HG03097 (cell line): ENCODE data around the gene PIF1.
A peak's percentile ranks its signal among the peaks of the same experiment; 100 is the strongest.

Experiments used
- ATAC-seq: cut with Tn5 transposase; IDR thresholded peaks from one replicate; pipeline ENCODE4 v1.9.1; 2021; ENCODE audit not compliant: unreplicated experiment, low FRiP score

Gene PIF1, protein sequence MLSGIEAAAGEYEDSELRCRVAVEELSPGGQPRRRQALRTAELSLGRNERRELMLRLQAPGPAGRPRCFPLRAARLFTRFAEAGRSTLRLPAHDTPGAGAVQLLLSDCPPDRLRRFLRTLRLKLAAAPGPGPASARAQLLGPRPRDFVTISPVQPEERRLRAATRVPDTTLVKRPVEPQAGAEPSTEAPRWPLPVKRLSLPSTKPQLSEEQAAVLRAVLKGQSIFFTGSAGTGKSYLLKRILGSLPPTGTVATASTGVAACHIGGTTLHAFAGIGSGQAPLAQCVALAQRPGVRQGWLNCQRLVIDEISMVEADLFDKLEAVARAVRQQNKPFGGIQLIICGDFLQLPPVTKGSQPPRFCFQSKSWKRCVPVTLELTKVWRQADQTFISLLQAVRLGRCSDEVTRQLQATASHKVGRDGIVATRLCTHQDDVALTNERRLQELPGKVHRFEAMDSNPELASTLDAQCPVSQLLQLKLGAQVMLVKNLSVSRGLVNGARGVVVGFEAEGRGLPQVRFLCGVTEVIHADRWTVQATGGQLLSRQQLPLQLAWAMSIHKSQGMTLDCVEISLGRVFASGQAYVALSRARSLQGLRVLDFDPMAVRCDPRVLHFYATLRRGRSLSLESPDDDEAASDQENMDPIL

DNA sequence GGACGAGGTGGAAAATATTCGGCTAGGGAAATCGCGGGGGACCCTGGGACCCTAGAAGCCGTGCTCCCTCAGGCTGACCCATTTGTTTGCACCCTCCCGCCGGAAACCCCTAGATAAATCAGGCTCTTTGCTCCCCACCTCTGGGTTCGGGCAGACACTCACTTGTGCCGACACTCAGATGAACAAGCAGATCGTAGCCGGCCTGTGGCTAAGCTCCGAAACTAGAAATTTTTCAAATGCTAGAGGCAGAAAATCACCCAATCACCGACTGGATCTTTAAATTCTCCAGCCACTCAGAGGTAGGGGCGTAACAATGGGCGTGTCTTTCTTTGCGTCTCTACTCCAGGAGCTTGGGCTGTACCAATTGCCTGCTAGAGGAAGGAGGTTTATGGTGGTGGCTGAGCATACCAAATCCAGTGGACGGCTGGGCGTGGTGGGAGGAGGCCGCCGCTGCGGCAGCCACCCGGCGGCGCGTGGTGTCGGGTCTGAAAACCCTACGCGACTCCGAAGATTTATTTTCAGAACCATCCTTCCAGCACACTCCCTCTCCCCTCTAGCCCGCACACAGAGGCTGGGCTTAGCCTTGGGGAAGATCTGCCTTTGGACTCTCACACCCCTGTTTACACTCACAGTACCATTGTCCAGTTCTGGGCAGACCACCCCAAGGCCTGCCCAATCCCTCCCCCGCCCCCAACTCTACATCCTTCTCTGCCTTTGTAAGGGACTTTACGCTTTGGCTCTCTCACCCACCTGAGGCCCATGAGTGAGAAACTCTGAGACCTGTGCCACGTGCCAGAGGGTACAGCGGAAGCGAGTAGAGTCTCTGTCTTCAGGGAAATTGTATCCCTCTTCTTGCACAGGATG is at the start of gene PIF1:
PIF1 (minus strand) TSS at position 217 of the 864 bp plus-strand sequence. CDS start 1,312 bp downstream, outside the sequence.
- ATAC-seq, result peak; percentile 90

DNA sequence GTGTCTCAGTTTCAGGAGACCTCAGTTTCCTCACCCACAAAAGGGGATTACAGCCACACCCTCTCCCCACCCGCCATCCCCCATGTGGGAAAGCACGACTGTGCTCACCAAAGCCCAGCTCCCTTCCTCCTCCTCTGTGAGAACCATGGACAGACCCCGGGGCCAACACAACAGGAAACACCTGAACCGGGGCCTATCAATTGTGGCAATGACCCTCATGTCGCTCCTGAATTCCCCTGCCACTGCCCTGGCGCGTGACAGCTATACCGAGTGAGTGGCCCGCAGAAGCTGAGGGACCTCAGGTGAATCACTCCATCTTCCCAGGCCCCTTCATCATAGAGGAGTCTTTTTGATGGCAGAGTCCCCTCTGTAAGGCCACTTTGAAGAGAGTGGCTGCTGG is 44.9 kb upstream of the PIF1 start:
- ATAC-seq, result no peak

DNA sequence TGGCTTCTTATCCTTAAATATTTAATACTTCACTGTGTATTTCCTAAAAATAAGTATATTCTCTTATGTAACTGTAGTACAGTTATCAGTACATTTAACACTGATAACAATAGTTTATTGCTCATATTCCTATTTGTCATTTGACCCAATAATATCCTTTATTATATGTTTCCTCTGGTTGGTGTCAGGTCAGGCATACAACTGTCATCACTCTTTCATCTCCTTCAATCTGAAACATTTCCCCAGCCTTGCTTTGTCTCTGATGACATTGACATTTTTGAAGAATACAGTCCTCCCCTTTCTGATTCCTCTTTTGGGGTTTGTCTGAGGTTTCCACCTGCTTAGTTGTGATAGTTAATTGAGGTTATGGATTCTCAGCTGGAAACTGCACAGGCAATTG is 44.1 kb upstream of the PIF1 start:
- no peak for ATAC-seq

DNA sequence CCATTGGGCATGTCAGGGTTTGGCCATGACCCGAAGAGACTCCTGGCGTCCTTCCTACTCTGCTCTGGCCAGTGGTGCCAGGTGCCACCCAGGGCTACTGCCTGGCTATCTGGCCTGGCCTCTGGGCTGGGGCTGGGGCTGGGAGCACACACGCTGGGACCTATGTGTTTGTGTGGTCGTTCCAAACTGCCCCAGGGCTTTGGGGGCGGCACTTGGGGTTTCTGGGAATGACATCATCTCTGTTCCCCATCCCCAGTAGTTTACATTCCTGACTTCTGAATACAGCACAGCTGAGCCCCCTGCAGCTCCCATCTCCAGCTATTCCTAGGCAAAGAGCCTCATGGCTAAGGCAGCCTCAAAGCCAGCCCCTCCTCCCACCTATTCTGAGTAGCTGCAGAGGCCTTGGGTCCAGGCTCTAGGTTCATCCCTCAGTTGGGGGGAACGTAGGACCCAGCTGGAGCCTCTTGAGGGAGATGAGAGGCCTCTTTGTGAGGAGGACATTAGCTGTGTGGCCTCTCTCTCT is 40.6 kb upstream of the PIF1 start:
- no peak for ATAC-seq

DNA sequence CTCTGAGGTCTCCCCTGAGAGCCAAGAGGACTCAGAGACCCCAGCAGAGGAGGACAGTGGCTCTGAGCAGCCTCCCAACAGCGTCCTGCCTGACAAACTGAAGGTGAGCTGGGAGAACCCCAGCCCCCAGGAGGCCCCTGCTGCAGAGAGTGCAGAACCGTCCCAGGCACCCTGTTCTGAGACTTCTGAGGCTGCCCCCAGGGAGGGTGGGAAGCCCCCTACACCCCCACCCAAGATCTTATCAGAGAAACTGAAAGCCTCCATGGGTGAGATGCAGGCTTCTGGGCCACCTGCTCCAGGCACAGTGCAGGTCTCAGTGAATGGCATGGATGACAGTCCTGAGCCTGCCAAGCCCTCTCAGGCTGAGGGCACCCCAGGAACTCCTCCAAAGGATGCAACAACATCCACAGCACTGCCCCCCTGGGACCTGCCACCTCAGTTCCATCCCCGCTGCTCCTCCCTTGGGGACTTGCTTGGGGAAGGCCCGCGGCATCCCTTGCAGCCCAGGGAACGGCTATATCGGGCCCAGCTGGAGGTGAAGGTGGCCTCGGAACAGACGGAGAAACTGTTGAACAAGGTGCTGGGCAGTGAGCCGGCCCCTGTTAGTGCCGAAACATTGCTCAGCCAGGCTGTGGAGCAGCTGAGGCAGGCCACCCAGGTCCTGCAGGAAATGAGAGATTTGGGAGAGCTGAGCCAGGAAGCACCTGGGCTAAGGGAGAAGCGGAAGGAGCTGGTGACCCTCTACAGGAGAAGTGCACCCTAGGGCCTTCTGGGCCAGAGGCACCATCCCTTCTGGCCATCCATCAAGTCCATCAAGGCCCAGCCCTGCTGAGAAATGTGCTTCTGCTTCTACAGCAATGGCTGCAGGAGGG is 39.9 kb upstream of the PIF1 start:
- no peak for ATAC-seq

DNA sequence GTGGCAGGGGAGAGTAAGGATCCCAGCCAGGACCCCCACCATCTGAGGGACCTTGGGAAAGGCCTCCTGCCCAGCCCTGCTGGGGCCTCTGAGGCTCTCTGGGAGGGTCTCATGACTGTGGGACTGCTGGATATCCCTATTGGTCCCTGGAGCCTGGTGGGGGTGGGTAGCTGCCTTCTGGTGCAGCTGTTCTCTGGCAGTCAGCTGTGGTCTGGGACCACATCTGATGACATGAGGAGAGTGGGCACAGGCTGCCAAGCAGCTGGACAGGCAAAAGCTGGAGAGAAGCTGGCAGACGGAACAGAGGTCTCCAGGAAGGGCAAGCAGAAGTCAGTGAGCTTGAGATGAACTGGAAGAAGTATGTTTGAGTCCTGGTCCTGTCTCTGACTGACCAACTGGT is 38.6 kb upstream of the PIF1 start:
- no peak for ATAC-seq

DNA sequence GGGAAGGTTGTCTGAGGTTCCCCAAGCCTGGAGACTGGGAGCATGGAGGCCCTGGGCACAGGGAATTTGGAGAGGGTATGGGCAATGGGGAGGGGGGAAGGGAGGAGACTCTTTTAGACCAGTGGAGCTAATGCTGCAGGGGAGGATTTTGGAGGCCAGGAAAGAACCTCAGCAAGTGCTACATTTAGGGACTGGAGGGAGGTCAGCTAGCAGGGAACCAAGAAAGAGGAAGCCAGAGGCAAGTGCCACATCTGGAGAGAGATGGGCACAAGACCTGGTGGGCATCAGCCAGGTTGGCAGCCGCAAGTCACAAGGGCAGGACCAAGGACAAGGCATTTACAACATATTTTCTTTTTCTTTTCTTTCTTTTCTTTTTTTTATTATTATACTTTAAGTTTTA is 37.0 kb upstream of the PIF1 start:
- no peak for ATAC-seq

DNA sequence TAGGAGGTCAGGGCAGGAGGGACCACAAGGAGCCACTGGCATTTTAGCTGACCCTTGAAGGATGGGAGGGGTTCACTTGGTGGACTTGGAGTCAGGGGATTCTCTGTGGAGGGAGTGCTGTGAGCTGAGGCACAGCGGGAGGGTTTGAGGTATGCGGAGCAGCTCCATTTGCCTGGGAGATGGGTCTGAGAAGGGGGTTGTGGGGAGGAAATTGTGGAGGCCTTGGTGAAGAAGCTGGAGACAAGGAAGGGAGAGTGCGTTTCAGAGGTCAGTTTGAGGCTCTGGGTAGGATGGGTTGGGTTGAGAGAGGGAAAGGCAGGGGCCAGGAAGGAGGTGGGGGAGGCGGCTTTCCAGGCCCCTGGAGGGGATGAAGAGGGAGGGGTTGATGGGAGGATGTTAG is 36.5 kb upstream of the PIF1 start:
- no peak for ATAC-seq

DNA sequence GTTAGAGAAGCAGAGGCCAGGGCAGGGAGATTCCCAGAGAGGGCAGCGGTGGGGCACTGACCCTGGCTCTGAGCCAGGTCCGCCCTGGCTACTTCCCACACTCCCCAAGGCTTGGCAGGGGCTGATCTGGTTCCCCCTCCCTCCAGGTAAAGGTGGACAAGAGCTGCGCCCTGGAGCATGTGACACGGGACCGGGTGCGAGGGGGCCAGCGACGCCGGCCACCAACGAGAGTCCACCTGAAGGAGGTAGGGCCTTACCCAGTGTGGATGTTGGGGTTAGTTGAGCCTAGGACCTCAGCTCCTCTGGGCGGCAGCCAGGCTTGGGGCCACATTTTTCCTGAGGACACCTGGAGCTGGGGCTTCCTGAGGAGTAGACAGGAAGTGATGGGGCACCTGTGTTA is 35.9 kb upstream of the PIF1 start:
- no peak for ATAC-seq

DNA sequence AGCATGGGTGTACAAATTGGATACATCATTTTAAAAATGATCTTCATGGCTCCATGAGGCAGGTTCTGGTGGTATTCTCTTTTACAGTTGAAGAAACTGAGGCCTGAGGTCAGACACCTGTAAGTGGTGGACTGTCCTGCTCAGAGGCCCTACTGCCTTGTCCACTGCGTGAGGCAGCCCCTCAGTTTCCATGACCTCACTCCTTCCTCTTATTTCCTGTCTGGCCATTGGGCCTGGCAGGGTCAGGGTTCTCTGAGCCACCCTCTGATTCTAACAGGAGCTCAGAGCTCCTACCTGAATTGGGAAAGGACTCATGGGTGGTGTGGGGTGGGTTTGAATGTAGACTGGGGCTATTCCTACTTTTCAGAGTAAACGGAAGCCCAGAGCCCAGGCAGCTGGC is 33.8 kb upstream of the PIF1 start:
- ATAC-seq, result no peak

DNA sequence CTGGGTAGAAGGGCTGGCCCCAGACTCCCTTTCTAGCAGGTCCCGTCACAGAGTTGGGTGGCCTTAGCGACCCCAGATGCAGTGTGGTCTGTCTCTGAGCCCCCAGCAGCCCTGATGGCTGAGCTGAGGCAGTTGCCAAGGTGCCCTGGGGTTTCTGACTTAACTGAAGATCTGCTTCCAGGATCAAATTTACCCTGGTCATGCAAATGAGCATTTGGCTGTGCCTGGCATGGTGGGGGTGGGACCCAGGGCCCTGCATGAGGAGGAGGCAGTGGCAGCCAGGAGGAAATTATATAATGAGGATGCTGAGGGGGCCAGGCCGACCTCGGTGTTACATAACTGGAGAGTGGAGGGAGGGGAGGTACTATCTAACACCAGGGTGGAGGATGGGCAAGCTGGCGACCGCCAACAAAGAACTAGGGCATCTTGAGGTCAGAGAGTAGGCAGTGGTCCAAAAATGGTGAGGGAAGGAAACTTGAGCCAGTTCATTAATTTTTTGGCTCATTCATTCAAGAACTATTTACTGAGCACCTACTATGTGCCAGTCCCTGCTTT is 32.7 kb upstream of the PIF1 start:
- no peak for ATAC-seq

DNA sequence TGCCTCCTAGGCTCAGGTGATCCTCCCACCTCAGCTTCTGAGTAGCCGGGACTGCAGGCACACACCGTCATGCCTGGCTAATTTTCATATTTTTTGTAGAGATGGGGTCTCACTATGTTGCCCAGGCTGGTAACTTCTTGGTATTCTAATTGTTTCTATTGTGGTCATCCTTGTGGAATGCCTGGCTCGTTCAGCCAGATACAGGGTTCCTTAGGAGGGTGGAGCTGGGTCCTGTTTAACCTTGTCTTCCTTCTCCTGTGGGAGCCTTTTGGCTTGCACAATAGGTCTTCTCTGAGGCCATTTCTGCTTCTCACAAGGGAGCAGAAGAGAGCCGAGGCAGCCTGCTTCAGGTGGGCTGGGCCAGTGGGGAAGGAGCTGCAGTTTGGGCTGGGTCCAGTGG is 32.0 kb upstream of the PIF1 start:
- no peak for ATAC-seq

DNA sequence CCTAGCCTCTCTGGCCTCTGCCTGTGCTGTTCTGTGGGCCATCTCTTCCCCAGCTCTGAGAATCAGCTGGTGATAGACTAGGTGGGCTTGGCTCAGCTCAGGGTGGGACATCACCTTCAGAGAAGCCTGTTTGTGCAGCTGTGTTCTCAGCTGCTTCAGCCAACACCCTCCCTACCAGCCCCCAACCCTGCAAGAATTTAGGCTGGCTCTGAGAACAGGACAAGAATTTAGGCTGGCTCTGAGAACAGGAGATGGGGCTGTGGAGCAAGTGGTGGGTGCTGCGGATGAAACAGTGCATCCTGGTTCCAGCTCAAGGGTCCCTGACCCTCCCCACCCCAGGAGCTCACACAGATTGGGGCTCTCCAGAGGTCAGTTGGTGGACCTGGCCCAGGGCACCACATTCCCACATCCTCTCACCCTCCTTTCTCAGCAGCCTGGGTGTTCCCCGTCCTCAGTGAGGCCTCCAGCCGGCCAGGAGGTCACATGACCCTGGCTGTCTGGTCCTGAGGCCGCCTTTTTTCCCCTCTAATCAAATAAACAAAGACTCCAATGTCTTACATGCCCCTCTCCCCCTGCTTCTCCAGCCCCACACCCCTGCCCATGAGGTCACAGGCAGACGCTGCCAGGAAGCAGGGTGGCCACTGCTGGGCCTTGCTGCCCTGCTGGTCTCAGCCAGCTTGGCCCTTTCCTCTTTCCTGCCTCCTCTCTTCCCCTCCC is 31.1 kb upstream of the PIF1 start:
- no peak for ATAC-seq

DNA sequence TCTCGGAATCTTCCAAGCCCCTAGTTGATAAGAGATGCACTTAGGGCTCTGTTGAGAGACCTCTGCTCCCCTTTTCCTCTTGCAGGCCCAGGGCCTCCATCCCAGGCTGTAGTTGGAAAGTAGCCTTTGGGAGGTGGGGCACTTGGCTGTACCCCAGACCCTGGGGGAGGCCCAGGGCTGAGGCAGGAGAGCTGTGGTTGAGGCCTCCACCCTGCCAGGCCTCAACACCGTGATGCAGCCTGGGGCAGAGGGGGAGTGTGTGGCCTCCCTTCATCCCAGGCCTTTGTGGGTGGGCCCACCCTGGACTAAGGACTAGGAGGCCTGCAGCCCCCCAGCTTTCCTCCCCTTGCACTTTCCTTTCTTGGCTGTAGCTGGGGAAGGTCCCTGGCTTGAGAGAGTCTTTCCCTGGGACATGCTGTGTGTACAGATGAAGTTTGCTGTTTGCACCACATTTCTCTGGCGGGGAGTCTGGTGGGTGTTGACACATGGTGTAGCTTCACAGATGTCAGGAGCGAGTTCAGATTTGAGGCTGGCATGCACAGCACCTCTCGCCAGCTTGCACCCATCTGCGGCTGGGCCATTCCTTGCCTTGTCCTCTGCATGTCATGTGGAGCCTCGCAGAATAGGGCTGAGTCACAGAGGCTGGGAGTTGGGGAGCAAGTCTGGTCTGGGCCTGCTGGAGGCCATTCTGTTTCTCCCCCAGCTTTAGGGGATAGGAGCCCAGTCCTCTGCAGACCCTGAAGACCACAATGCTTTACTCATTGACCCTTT is 29.9 kb upstream of the PIF1 start:
- ATAC-seq, result no peak

DNA sequence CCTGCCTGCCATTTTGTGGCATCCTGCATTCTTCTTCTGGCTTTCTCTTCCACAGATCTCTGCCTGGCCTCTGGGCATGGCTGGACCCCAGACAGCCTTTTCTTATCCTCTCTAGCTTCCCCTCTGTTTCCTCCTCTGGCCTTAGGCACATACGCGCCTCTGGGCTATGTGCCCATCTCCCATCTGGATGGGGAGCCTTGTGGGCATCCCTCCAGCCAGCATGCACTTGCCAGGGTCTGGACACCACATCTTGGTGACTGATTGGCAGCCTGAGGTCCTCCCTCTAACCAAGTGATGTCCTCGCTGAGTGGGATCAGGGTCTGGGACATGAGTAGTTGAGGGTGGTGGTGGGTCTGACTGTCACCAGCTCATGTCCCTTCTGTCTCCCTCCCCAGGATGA is 29.1 kb upstream of the PIF1 start:
- ATAC-seq, result no peak

DNA sequence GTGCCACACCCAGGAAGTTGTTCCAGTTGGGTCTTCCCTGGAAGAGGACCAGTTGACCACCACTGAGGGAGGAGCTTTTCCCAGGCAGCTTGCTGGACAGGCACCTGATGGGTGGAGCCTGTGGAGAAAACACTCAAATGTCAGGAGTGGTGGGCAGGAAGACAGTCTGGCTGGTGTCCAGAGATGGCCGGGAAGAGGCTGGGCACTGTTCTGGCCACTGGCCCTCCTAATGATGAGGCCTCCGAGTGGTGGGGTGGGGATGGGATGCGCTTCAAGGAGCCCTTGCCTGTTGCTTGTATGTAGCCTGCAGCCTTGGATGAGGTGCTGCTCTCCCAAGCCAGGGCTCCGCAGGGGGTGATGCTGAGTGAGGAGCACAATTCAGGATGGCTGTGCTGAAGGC is 28.6 kb upstream of the PIF1 start:
- ATAC-seq, result no peak

DNA sequence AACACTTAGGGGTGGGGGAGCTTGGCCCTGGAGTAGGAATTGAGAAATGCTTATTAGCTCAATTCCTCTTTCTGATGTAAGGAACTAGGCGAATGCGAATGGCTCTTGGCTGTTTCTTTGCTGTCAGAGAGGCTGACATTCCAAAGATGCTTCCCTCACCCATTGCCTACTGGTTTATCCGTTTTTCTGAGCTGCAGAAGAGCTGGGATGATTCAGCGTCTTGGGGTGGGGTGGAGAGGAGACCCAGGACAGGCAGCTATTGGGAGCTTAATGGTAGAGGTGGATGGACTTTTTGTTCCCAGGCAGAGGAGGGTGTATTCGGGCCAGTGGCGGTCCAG is 26.0 kb upstream of the PIF1 start:
- no peak for ATAC-seq

DNA sequence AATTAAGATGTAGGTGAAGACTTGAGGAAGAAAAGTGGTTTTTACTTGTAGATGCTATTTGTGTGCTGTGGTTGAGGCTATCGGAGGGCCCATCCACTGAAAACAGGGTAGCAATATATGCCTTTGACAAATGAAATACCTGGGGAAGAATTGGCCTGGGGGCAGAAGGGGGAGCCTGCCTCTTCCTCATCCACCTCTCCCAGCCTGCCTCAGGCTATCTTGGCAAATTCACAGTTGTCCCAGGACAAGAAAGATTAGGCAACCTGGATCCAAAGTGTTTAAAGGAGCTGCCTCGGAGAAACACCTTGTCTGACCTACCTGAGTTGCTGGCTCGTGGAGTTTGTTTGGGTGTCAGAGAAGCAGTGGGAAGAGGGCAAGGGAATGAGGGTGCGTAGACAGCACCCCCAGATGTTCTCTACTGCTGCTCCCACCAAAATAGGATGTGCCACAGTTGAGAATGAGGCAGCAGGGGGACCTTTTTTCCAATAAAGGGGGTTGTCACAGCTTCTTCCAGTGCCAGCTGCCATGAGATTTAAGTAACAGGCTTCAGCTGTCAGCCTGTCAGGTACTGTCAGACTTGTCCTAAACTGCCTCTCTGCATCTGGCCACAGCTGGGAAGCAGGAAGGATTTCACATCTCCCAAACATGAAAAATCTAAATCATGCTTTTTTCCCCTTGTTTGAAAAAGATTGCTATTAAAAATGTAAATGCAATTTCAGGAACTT is 25.5 kb upstream of the PIF1 start:
- ATAC-seq, result no peak
